ENCODE measurements around the gene ABCB1. TPM values are rescaled to one million over a fixed set of nuclear protein-coding genes. Genes with fewer than 3 reads are reported as not detected.
A peak's percentile ranks its signal among the peaks of the same experiment; 100 is the strongest.

ABCB1 gene
- total and polyA plus RNA-seq, 2 donors (not counting 3 experiments of a cell fraction or from before 2014, with no cell fraction given), result 7.1 to 7.5 TPM

GRCh38 chr7:87627634-87627994 lies 26.9 kb upstream of the ABCB1 start:
- FAIRE-seq, result no peak
- intact Hi-C loops (cut with micrococcal nuclease) (loop anchor here (5.0 to 10.0 kb wide), 5 partner anchors 85 to 590 kb away; partner anchors contain the start of genes DBF4 and SLC25A40), dilution Hi-C loops (cut with MboI; ENCODE audit: extremely low pct_ligation_motif_present, low sequenced_read_pairs) (no loop called here)
- Histone ChIP-seq H3K79me2 (ENCODE audit: control insufficient read depth, insufficient read depth, low read length) (no peaks in the 10 kb centered on the region), H3K36me3 (ENCODE audit: control insufficient read depth in 2 of 2, extremely low read depth in 1 of 2, insufficient read depth in 2 of 2, low read length in 2 of 2) (no peaks in the 10 kb centered on the region), H3K27ac (ENCODE audit: insufficient read depth, low read depth, low read length) (no peak overlapping the region), H3K4me2 (ENCODE audit: insufficient read depth, low read length) (peak overlapping the region; percentile 87), H3K27me3 (ENCODE audit: control insufficient read depth in 2 of 2, insufficient read depth in 2 of 2, low read length in 2 of 2) (peaks cover 0 to 2% of the 10 kb centered on the region in 2 experiments), H3K9me1 (replicated peaks; ENCODE audit: control insufficient read depth, extremely low read depth, insufficient read depth, low read length) (no peaks in the 10 kb centered on the region), H4K20me1 (replicated peaks; ENCODE audit: control insufficient read depth, extremely low read depth, insufficient read depth, low read length) (no peaks in the 10 kb centered on the region), H3K9ac (replicated peaks; ENCODE audit: extremely low read depth, insufficient read depth, low read length) (no peak overlapping the region), H3K4me1 (ENCODE audit: control insufficient read depth, extremely low read depth, insufficient read depth, low read length) (peaks cover 4% of the 10 kb centered on the region), H2AFZ (ENCODE audit: low read depth, low read length) (peak overlapping the region; percentile 81), H3K9me3 (replicated peaks; ENCODE audit: control insufficient read depth, insufficient read depth, low read length) (no peaks in the 10 kb centered on the region), H3K4me3 (replicated peaks in 1 of 3; ENCODE audit: insufficient read depth in 1 of 3, low read depth in 1 of 3, low read length in 3 of 3) (peak overlapping the region; percentile 21 to 49 (median 44))
- TF ChIP-seq POLR2A (IDR thresholded peaks at IDR 0.05; ENCODE audit: low read depth, low read length) (no peak), EZH2 (IDR thresholded peaks at IDR 0.05; ENCODE audit: borderline replicate concordance, low read depth, low read length, severe bottlenecking) (no peak), FOS (IDR thresholded peaks at IDR 0.05; ENCODE audit: borderline replicate concordance, insufficient read depth, low read length) (no peak), CTCF (IDR thresholded peaks at IDR 0.05; ENCODE audit: extremely low read depth in 1 of 2, insufficient read depth in 1 of 2, low read depth in 1 of 2, low read length in 2 of 2) (no peak), GATA2 (IDR thresholded peaks at IDR 0.05; ENCODE audit: insufficient read depth, insufficient read length, low read depth, low read length) (no peak), MAX (IDR thresholded peaks at IDR 0.05; ENCODE audit: insufficient read depth, insufficient read length) (no peak), MYC (IDR thresholded peaks at IDR 0.05; ENCODE audit: low read depth, low read length) (no peak), JUN (IDR thresholded peaks at IDR 0.05; ENCODE audit: borderline replicate concordance, insufficient read depth, insufficient read length, low read depth) (no peak), POLR2AphosphoS5 (IDR thresholded peaks at IDR 0.05; ENCODE audit: insufficient read depth, low read depth, low read length) (no peak)
- CTCF ChIA-PET, result interaction anchor here (0.8 to 1.7 kb wide), 6 partner anchors 10 to 248 kb away, joined by 3 to 5 read pairs (median 3); no protein-coding TSS in a partner anchor
- no TSS peak for BruUV-seq (replicated peaks)
- no peak for DNase-seq (ENCODE audit: low read depth, low spot score)
- POLR2A ChIA-PET, result no interaction called here
